Adipocyte (in vitro differentiated cells): ENCODE data around the gene USH2A.

Source experiments
- DNase-seq: peaks from one replicate; pipeline ENCODE4 v3.0.0-alpha.2; 2015; ENCODE audit warnings: low read depth
- H3K27me3 ChIP-seq: replicated peaks from 2 replicates; pipeline ENCODE4 v1.7.0; 2013; ENCODE audit warnings: mild to moderate bottlenecking, low read length, moderate library complexity; ENCODE audit not compliant: control insufficient read depth, insufficient read depth
- H3K36me3 ChIP-seq: 2 replicates; pipeline ENCODE4 v1.7.0; 2013; ENCODE audit warnings: low read length, mild to moderate bottlenecking, moderate library complexity; ENCODE audit not compliant: control insufficient read depth, insufficient read depth, severe bottlenecking
- H3K4me1 ChIP-seq: 2 replicates; pipeline ENCODE4 v1.7.0; 2013; ENCODE audit warnings: mild to moderate bottlenecking, low read length, moderate library complexity; ENCODE audit not compliant: control insufficient read depth, insufficient read depth
- H3K4me3 ChIP-seq: 2 replicates; pipeline ENCODE4 v1.7.0; 2013; ENCODE audit warnings: mild to moderate bottlenecking, low read length, moderate library complexity
- H3K9ac ChIP-seq: 2 replicates; pipeline ENCODE4 v1.7.0; 2013; ENCODE audit warnings: mild to moderate bottlenecking, low read length, moderate library complexity
- H3K9me3 ChIP-seq: 2 replicates; pipeline ENCODE4 v1.7.0; 2013; ENCODE audit warnings: mild to moderate bottlenecking, low read length, moderate library complexity; ENCODE audit not compliant: control insufficient read depth

USH2A gene

GRCh38 chr1:215863796-215864195 lies 559.5 kb downstream of the USH2A start:
- Histone ChIP-seq H3K9ac (no peak overlapping the region), H3K9me3 (no peaks in the 10 kb centered on the region), H3K4me1 (peaks cover 5% of the 10 kb centered on the region), H3K36me3 (no peaks in the 10 kb centered on the region), H3K27me3 (no peaks in the 10 kb centered on the region), H3K4me3 (no peak overlapping the region)
- DNase-seq: no peak

GRCh38 chr1:215860833-215861232 lies 562.4 kb downstream of the USH2A start:
- peaks cover 5% of the 10 kb centered on the region for H3K4me1 ChIP-seq
- H3K9ac ChIP-seq: no peak overlapping the region
- H3K9me3 ChIP-seq: peaks cover 6% of the 10 kb centered on the region
- no peaks in the 10 kb centered on the region for H3K27me3 ChIP-seq
- H3K36me3 ChIP-seq: no peaks in the 10 kb centered on the region
- H3K4me3 ChIP-seq: no peak overlapping the region
- no peak for DNase-seq

- no peaks in the 10 kb centered on the region for H3K27me3 ChIP-seq
- H3K9me3 ChIP-seq: peaks cover 32% of the 10 kb centered on the region
- no peak overlapping the region for H3K4me3 ChIP-seq
These were observed 565.9 kb downstream of the USH2A start for GRCh38 chr1:215857317-215857716.

GRCh38 chr1:215845234-215845891 lies 577.9 kb downstream of the USH2A start:
- H3K4me3 ChIP-seq: peak overlapping the region; percentile 64
- no peaks in the 10 kb centered on the region for H3K27me3 ChIP-seq
- H3K4me1 ChIP-seq: peaks cover 17% of the 10 kb centered on the region
- peak; percentile 81 for DNase-seq
- peak overlapping the region; percentile 33 for H3K9ac ChIP-seq
- H3K9me3 ChIP-seq: no peaks in the 10 kb centered on the region
- no peaks in the 10 kb centered on the region for H3K36me3 ChIP-seq

More at GRCh38 chr1:215857317-215857716, 565.9 kb downstream of the USH2A start:
- no peaks in the 10 kb centered on the region for H3K36me3 ChIP-seq
- peaks cover 5% of the 10 kb centered on the region for H3K4me1 ChIP-seq
- DNase-seq: no peak
- no peak overlapping the region for H3K9ac ChIP-seq

GRCh38 chr1:215844777-215845176 lies 578.5 kb downstream of the USH2A start:
- Histone ChIP-seq H3K4me3 (peak overlapping the region; percentile 64), H3K27me3 (no peaks in the 10 kb centered on the region), H3K4me1 (peaks cover 17% of the 10 kb centered on the region), H3K9me3 (no peaks in the 10 kb centered on the region), H3K9ac (peak overlapping the region; percentile 33), H3K36me3 (no peaks in the 10 kb centered on the region)
- DNase-seq: no peak

- Histone ChIP-seq H3K4me1 (peaks cover 17% of the 10 kb centered on the region), H3K36me3 (no peaks in the 10 kb centered on the region), H3K27me3 (no peaks in the 10 kb centered on the region), H3K4me3 (no peak overlapping the region), H3K9me3 (no peaks in the 10 kb centered on the region), H3K9ac (no peak overlapping the region)
- peak; percentile 24 for DNase-seq
These were observed 579.0 kb downstream of the USH2A start for GRCh38 chr1:215844266-215844665.

GRCh38 chr1:215842905-215843304 lies 580.3 kb downstream of the USH2A start:
- H3K4me1 ChIP-seq: peaks cover 17% of the 10 kb centered on the region
- no peaks in the 10 kb centered on the region for H3K27me3 ChIP-seq
- no peaks in the 10 kb centered on the region for H3K9me3 ChIP-seq
- H3K36me3 ChIP-seq: no peaks in the 10 kb centered on the region
- no peak overlapping the region for H3K4me3 ChIP-seq
- DNase-seq: no peak
- H3K9ac ChIP-seq: no peak overlapping the region

- DNase-seq: peak; percentile 56
- H3K9ac ChIP-seq: no peak overlapping the region
These were observed 587.3 kb downstream of the USH2A start for GRCh38 chr1:215835951-215836350.

GRCh38 chr1:215833941-215834729 lies 589.1 kb downstream of the USH2A start:
- H3K9me3 ChIP-seq: peaks cover 10% of the 10 kb centered on the region
- no peaks in the 10 kb centered on the region for H3K36me3 ChIP-seq
- peaks cover 29% of the 10 kb centered on the region for H3K4me1 ChIP-seq
- no peak overlapping the region for H3K9ac ChIP-seq
- DNase-seq: peak; percentile 21
- H3K4me3 ChIP-seq: no peak overlapping the region
- no peaks in the 10 kb centered on the region for H3K27me3 ChIP-seq

More at GRCh38 chr1:215835951-215836350, 587.3 kb downstream of the USH2A start:
- no peak overlapping the region for H3K4me3 ChIP-seq
- H3K9me3 ChIP-seq: peaks cover 10% of the 10 kb centered on the region
- no peaks in the 10 kb centered on the region for H3K27me3 ChIP-seq
- H3K36me3 ChIP-seq: no peaks in the 10 kb centered on the region
- peaks cover 18% of the 10 kb centered on the region for H3K4me1 ChIP-seq

- DNase-seq: no peak
- H3K36me3 ChIP-seq: no peaks in the 10 kb centered on the region
- H3K4me3 ChIP-seq: peak overlapping the region; percentile 28
- peaks cover 24% of the 10 kb centered on the region for H3K4me1 ChIP-seq
- no peak overlapping the region for H3K9ac ChIP-seq
- H3K27me3 ChIP-seq: no peaks in the 10 kb centered on the region
- H3K9me3 ChIP-seq: peaks cover 10% of the 10 kb centered on the region
These were observed 592.9 kb downstream of the USH2A start for GRCh38 chr1:215830226-215830810.

GRCh38 chr1:215825056-215825455 lies 598.2 kb downstream of the USH2A start:
- Histone ChIP-seq H3K4me1 (peaks cover 9% of the 10 kb centered on the region), H3K9me3 (no peaks in the 10 kb centered on the region), H3K4me3 (no peak overlapping the region), H3K36me3 (no peaks in the 10 kb centered on the region), H3K27me3 (no peaks in the 10 kb centered on the region), H3K9ac (no peak overlapping the region)
- no peak for DNase-seq
